ENCODE results near the gene ARHGEF10L.
"Not testable (repeated sequence)": the region's sequence is repeated elsewhere in the genome, so short reads cannot be mapped to it uniquely, and the experiment has no call there.

Gene ARHGEF10L

GRCh38 chr1:17496419-17496818 is 43.1 kb upstream of the ARHGEF10L start:
- no peaks in the 10 kb centered on the region for H3K4me1 ChIP-seq (ENCODE audit: insufficient read depth, low read length)
- no peaks in the 10 kb centered on the region for H3K27me3 ChIP-seq (ENCODE audit: insufficient read depth, low read length, poor library complexity)
- ATAC-seq (ENCODE audit: insufficient read depth, low read depth), result no peak
- H3K36me3 ChIP-seq (ENCODE audit: insufficient read depth, low read length), result no peaks in the 10 kb centered on the region
- no peak overlapping the region for H3K9ac ChIP-seq (ENCODE audit: low read depth, low read length)
- no peak for DNase-seq
- H3K27ac ChIP-seq (ENCODE audit: low read length), result no peak overlapping the region
- TF ChIP-seq, protein P1, sequence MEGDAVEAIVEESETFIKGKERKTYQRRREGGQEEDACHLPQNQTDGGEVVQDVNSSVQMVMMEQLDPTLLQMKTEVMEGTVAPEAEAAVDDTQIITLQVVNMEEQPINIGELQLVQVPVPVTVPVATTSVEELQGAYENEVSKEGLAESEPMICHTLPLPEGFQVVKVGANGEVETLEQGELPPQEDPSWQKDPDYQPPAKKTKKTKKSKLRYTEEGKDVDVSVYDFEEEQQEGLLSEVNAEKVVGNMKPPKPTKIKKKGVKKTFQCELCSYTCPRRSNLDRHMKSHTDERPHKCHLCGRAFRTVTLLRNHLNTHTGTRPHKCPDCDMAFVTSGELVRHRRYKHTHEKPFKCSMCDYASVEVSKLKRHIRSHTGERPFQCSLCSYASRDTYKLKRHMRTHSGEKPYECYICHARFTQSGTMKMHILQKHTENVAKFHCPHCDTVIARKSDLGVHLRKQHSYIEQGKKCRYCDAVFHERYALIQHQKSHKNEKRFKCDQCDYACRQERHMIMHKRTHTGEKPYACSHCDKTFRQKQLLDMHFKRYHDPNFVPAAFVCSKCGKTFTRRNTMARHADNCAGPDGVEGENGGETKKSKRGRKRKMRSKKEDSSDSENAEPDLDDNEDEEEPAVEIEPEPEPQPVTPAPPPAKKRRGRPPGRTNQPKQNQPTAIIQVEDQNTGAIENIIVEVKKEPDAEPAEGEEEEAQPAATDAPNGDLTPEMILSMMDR (IDR thresholded peaks at IDR 0.05; ENCODE audit: borderline replicate concordance, extremely low read depth, low read length, poor library complexity, severe bottlenecking), result no peak
- TF ChIP-seq EZH2 (IDR thresholded peaks at IDR 0.05; ENCODE audit: borderline replicate concordance, low read depth, low read length, severe bottlenecking), result no peak
- H2AFZ ChIP-seq (ENCODE audit: low read depth, low read length), result no peak overlapping the region
- no peaks in the 10 kb centered on the region for H4K20me1 ChIP-seq (ENCODE audit: insufficient read depth, low read length)
- no peak overlapping the region for H3K4me2 ChIP-seq (ENCODE audit: insufficient read depth, low read length)
- H3K79me2 ChIP-seq (ENCODE audit: insufficient read depth, low read length), result no peaks in the 10 kb centered on the region
- H3K9me3 ChIP-seq (ENCODE audit: insufficient read depth, low read length, severe bottlenecking), result no peaks in the 10 kb centered on the region
- no peak overlapping the region for H3K4me3 ChIP-seq (ENCODE audit: low read depth in 1 of 2, low read length in 2 of 2)

GRCh38 chr1:17498214-17498613 is 41.3 kb upstream of the ARHGEF10L start:
- DNase-seq, result no peak
- Histone ChIP-seq H3K27me3 (ENCODE audit: insufficient read depth, low read length, poor library complexity) (no peaks in the 10 kb centered on the region), H3K79me2 (ENCODE audit: insufficient read depth, low read length) (no peaks in the 10 kb centered on the region), H3K9ac (ENCODE audit: low read depth, low read length) (no peak overlapping the region), H3K27ac (ENCODE audit: low read length) (no peak overlapping the region), H2AFZ (ENCODE audit: low read depth, low read length) (no peak overlapping the region), H3K4me1 (ENCODE audit: insufficient read depth, low read length) (no peaks in the 10 kb centered on the region), H3K4me3 (ENCODE audit: low read depth in 1 of 2, low read length in 2 of 2) (no peak overlapping the region), H3K9me3 (ENCODE audit: insufficient read depth, low read length, severe bottlenecking) (no peaks in the 10 kb centered on the region), H4K20me1 (ENCODE audit: insufficient read depth, low read length) (no peaks in the 10 kb centered on the region), H3K36me3 (ENCODE audit: insufficient read depth, low read length) (no peaks in the 10 kb centered on the region), H3K4me2 (ENCODE audit: insufficient read depth, low read length) (no peak overlapping the region)
- no peak for TF ChIP-seq EZH2 (IDR thresholded peaks at IDR 0.05; ENCODE audit: borderline replicate concordance, low read depth, low read length, severe bottlenecking)
- TF ChIP-seq, protein P1 (IDR thresholded peaks at IDR 0.05; ENCODE audit: borderline replicate concordance, extremely low read depth, low read length, poor library complexity, severe bottlenecking), result no peak
- ATAC-seq (ENCODE audit: insufficient read depth, low read depth), result no peak

- Histone ChIP-seq H3K36me3 (ENCODE audit: insufficient read depth, low read length) (no peaks in the 10 kb centered on the region), H3K9ac (ENCODE audit: low read depth, low read length) (no peak overlapping the region), H2AFZ (ENCODE audit: low read depth, low read length) (no peak overlapping the region), H3K4me2 (ENCODE audit: insufficient read depth, low read length) (no peak overlapping the region), H3K9me3 (ENCODE audit: insufficient read depth, low read length, severe bottlenecking) (no peaks in the 10 kb centered on the region), H3K79me2 (ENCODE audit: insufficient read depth, low read length) (no peaks in the 10 kb centered on the region), H3K27me3 (ENCODE audit: insufficient read depth, low read length, poor library complexity) (no peaks in the 10 kb centered on the region), H4K20me1 (ENCODE audit: insufficient read depth, low read length) (no peaks in the 10 kb centered on the region), H3K4me3 (ENCODE audit: low read depth in 1 of 2, low read length in 2 of 2) (no peak overlapping the region), H3K27ac (ENCODE audit: low read length) (no peak overlapping the region), H3K4me1 (ENCODE audit: insufficient read depth, low read length) (no peaks in the 10 kb centered on the region)
- ATAC-seq (ENCODE audit: insufficient read depth, low read depth), result peak; percentile 87
- DNase-seq, result peak; percentile 60
- TF ChIP-seq, protein P1 (IDR thresholded peaks at IDR 0.05; ENCODE audit: borderline replicate concordance, extremely low read depth, low read length, poor library complexity, severe bottlenecking), result peak; percentile 82
- no peak for TF ChIP-seq EZH2 (IDR thresholded peaks at IDR 0.05; ENCODE audit: borderline replicate concordance, low read depth, low read length, severe bottlenecking)
Observed at GRCh38 chr1:17502326-17502778, 37.1 kb upstream of the ARHGEF10L start.

GRCh38 chr1:17503146-17503545 is 36.4 kb upstream of the ARHGEF10L start:
- no peak overlapping the region for H2AFZ ChIP-seq (ENCODE audit: low read depth, low read length)
- H3K27me3 ChIP-seq (ENCODE audit: insufficient read depth, low read length, poor library complexity), result no peaks in the 10 kb centered on the region
- TF ChIP-seq, protein P1 (IDR thresholded peaks at IDR 0.05; ENCODE audit: borderline replicate concordance, extremely low read depth, low read length, poor library complexity, severe bottlenecking), result no peak
- no peak for TF ChIP-seq EZH2 (IDR thresholded peaks at IDR 0.05; ENCODE audit: borderline replicate concordance, low read depth, low read length, severe bottlenecking)
- no peaks in the 10 kb centered on the region for H3K4me1 ChIP-seq (ENCODE audit: insufficient read depth, low read length)
- H3K4me2 ChIP-seq (ENCODE audit: insufficient read depth, low read length), result no peak overlapping the region
- no peak overlapping the region for H3K27ac ChIP-seq (ENCODE audit: low read length)
- ATAC-seq (ENCODE audit: insufficient read depth, low read depth), result no peak
- no peaks in the 10 kb centered on the region for H4K20me1 ChIP-seq (ENCODE audit: insufficient read depth, low read length)
- H3K9ac ChIP-seq (ENCODE audit: low read depth, low read length), result no peak overlapping the region
- no peak for DNase-seq
- no peaks in the 10 kb centered on the region for H3K79me2 ChIP-seq (ENCODE audit: insufficient read depth, low read length)
- H3K36me3 ChIP-seq (ENCODE audit: insufficient read depth, low read length), result no peaks in the 10 kb centered on the region
- no peaks in the 10 kb centered on the region for H3K9me3 ChIP-seq (ENCODE audit: insufficient read depth, low read length, severe bottlenecking)
- no peak overlapping the region for H3K4me3 ChIP-seq (ENCODE audit: low read depth in 1 of 2, low read length in 2 of 2)

DNA sequence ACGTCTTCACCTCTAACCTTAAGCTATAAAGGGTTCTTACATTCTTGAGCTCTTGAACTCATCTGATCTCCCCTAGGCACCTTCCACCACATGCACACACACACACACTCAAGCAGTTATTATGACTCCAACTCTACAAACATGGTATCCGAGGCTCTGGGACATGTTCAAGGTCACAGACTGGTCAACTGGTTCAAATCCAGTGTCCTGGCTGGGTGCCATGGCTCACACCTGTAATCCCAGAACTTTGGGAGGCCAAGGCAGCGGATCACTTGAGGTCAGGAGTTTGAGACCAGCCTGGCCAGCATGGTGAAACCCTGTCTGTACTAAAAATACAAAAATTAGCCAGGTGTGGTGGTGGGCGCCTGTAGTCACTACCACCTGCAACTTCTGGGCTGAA is 32.3 kb upstream of the ARHGEF10L start:
- not testable (repeated sequence) for H3K4me3 ChIP-seq (ENCODE audit: low read depth in 1 of 2, low read length in 2 of 2); DNase-seq; H3K36me3 ChIP-seq (ENCODE audit: insufficient read depth, low read length); H3K27ac ChIP-seq (ENCODE audit: low read length); H3K4me2 ChIP-seq (ENCODE audit: insufficient read depth, low read length); H4K20me1 ChIP-seq (ENCODE audit: insufficient read depth, low read length); H3K4me1 ChIP-seq (ENCODE audit: insufficient read depth, low read length); H3K9ac ChIP-seq (ENCODE audit: low read depth, low read length); H3K79me2 ChIP-seq (ENCODE audit: insufficient read depth, low read length); H3K9me3 ChIP-seq (ENCODE audit: insufficient read depth, low read length, severe bottlenecking); ATAC-seq (ENCODE audit: insufficient read depth, low read depth); H3K27me3 ChIP-seq (ENCODE audit: insufficient read depth, low read length, poor library complexity); H2AFZ ChIP-seq (ENCODE audit: low read depth, low read length)
